Body of pancreas (tissue), 4 donors: ENCODE results near the gene RGL2.

Source experiments
- CTCF ChIP-seq, 7 experiments: fragments of 450-650 bp in 4 of 7; fragments of 200-600 bp in 3 of 7; sonication (generic) in 3 of 7; IDR thresholded peaks; one replicate each; pipeline ENCODE4 v1.5.1; 2016 to 2019; ENCODE audit warnings: antibody characterized with exemption in 7 of 7
- POLR2A ChIP-seq, 3 donors: fragments of 450-650 bp; IDR thresholded peaks; one replicate each; pipeline ENCODE4 v1.6.1; 2016; ENCODE audit warnings: antibody characterized with exemption in 3 of 3, mild to moderate bottlenecking in 2 of 3

- TF ChIP-seq CTCF (IDR thresholded peaks at IDR 0.05): no peak
- TF ChIP-seq POLR2A (IDR thresholded peaks at IDR 0.05): peak in 1 of 3 donors; percentile 17
These were observed 26.2 kb downstream of the RGL2 start for GRCh38 chr6:33272275-33273128.
